Glomerular endothelial cell (primary cell): ENCODE results near the gene GMEB2. TPM values are rescaled to one million over a fixed set of nuclear protein-coding genes. Genes with fewer than 3 reads are reported as not detected.
"Not testable (repeated sequence)": the region's sequence is repeated elsewhere in the genome, so short reads cannot be mapped to it uniquely, and the experiment has no call there.

Experiments
- DNase-seq: peaks from one replicate; pipeline ENCODE4 v3.0.0-alpha.2; 2011; ENCODE audit warnings: low read depth, low spot score; ENCODE audit errors: extremely low read depth
- total RNA-seq: library from RNA; depleted of rRNA; stranded (reverse); fragments of >200 nt; gene quantifications from 2 replicates; pipeline ENCODE4 v1.2.3, GENCODE V29; 2015

GMEB2 gene, protein sequence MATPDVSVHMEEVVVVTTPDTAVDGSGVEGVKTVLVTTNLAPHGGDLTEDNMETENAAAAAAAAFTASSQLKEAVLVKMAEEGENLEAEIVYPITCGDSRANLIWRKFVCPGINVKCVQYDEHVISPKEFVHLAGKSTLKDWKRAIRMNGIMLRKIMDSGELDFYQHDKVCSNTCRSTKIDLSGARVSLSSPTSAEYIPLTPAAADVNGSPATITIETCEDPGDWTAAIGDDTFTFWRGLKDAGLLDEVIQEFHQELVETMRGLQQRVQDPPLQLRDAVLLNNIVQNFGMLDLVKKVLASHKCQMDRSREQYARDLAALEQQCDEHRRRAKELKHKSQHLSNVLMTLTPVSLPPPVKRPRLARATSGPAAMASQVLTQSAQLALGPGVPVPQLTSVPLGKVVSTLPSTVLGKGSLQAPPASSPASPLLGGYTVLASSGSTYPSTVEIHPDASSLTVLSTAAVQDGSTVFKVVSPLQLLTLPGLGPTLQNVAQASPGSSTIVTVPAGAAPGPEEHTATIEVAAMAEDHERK
- total RNA-seq = 8.5 and 12.0 TPM in 2 replicates

DNA sequence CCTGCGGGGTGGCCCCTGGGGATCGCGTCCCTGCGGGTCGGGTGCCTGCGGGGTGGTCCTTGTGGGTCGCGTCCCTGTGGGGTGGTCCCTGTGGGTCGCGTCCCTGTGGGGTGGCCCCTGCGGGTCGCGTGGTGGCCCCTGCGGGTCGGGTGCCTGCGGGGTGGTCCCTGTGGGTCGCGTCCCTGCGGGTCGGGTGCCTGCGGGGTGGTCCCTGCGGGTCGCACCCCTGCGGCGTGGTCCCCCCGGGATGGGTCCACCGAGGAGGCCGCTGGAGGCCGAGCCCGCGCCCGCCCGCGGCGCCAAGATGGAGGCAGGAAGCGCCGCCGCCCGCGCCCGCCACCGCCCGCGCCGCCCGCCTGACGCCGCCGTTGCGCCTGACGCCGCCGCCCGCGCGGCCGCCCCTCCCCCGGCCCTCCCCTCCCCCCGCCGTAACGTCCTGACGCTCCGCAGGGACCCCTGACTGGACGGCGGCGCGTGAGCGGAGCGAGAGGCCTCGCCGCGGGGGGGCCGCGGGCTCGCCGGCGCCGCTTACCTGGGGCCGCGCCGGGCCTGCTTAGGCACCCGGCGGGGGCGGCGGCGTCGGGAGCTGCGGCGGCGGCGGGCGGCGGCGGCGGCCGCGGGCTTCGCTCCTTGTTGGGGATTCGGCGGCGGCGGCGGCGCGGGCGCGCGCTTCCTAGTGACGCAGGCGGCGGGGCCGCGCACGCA lies at the start of gene GMEB2:
TSS of gene GMEB2 (minus strand) at position 678 of the 705 bp plus-strand sequence. CDS start 7,704 bp downstream, outside the sequence.
- DNase-seq = no peak

DNA sequence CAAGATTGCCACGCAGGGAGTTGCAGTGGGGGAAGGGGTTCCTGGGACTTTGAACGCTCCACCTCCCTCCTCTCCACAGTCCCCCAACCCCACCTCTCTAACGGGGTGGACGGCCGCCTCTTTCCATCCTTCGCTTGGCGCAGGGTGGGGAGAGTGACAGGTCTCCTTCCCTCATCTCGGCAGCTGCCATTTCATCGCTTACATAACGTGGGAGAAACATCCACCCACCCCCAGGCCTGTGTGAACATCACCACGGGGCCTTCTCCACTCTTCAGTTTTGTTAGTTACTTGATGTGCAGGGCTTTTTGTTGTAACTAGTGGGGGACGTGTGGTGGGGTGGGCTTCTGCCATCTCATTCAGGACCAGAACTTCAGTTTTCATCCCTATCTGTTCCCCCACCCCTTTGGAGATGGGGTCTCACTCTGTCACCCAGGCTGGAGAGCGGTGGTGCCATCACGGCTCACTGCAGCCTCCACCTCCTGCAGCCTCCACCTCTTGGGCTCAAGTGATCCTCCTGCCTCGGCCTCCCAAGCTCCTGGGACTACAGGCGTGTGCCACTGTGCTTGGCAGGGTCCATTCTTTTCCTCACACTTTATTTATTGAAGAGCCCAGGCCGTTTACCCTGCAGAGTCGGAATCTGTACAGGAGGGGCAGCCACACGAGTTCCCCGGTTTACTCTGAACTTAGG lies 48.9 kb upstream of the GMEB2 start:
- DNase-seq = no peak

DNA sequence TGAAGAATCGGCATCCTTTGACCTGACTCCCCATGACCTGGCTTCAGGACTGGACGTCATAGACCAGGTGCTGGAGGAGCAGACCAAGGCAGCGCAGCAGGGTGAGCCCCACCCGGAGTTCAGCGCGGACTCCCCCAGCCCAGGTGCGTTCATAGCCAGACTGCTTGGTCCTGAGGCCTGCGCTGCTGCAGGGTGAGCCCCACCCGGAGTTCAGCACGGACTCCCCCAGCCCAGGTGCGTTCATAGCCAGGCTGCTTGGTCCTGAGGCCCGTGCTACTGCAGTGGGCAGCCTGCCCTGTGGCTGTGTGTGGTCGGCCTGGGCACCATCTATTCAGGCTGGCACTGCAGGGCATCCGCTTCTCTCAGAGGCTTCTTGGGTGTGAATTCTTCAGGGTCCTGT lies 47.0 kb upstream of the GMEB2 start:
- no peak for DNase-seq

DNA sequence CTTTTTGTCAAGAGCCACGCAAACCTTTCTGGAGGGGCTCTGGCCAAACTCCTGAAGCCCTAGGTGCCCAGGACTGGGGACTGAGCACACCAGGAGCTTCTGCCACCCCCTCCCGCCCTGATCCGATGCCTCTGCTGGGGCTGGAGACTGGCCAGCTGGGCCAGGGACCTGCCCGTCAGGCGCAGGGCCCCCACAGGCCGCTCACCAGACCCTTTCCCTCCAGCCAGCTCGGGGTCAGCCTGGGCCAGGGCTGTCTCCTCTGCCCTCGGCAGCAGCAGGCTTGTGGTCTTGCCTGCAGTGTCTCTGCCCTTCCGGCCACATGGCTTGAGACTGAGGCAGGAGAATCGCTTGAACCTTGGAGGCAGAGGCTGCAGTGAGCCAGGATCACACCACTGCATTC lies 45.8 kb upstream of the GMEB2 start:
- no peak for DNase-seq

DNA sequence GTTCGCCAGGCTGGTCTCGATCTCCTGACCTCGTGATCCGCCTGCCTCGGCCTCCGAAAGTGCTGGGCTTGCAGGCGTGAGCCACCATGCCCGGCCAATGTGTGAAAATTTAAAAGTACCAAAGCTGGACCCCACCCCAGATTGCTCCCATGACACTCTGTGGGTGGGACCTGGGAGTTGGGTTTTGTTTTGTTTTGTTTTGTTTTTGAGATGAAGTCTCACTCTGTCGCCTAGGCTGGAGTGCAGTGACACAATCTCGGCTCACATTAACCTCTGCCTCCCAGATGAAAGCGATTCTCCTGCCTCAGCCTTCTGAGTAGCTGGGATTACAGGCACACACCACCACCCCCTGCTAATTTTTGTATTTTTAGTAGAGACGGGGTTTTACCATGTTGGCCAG lies 44.8 kb upstream of the GMEB2 start:
- not testable (repeated sequence) for DNase-seq

DNA sequence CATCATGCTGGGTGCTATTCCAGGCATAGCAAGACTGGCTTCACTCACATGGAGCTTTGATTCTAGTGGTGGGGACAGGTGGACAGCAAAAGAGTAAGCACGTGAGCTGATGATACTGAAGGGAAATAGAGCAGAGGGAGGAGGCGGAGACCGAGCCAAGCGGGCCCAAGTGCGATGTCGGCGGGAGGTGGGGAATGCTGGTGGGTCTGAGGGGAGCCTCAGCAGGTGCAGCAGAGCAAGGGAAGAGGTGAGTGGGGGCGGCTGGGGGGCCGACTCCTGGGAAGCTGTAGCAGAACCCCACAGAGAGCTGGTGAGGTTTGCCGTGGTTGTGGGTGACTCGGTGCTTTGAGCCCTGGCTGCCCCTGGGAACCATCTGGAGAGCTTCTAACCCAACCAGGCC lies 41.5 kb upstream of the GMEB2 start:
- DNase-seq = no peak

DNA sequence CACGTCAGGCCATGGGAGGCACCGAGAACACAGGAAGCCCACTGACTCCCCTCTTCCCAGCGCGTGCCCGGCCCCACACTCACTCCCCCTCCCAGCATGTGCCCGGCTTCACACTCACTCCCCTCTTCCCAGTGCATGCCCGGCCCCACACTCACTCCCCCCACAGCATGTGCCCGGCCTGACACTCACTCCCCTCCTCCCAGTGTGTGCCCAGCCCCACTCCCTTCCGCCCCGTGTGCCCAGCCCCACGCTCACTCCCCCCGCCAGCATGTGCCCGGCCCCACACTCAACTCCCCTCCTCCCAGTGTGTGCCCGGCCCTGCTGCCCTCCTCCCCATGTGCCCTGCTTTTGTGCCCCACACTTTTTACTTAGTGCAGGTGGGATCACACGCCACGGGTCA lies 41.0 kb upstream of the GMEB2 start:
- DNase-seq = no peak

DNA sequence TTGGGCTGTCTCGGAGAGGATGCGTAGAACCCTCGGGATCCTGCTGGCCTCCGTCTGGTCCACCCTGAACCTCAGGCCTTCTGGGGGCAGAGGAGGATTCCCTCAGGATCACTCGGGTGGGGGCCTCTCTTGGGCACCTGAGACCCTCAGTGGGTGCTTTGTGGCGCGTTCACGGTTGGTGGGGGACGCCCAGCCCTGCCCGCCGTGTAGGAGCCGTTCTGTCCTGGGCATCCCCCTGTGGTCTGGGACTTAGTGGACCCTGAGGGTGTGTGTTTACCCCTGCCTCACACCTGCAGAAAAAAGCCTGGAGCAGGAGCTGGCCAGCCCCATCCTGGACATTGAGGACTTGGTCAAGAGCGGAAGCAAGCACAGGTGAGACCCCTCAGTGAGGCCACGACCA lies 38.8 kb upstream of the GMEB2 start:
- no peak for DNase-seq

DNA sequence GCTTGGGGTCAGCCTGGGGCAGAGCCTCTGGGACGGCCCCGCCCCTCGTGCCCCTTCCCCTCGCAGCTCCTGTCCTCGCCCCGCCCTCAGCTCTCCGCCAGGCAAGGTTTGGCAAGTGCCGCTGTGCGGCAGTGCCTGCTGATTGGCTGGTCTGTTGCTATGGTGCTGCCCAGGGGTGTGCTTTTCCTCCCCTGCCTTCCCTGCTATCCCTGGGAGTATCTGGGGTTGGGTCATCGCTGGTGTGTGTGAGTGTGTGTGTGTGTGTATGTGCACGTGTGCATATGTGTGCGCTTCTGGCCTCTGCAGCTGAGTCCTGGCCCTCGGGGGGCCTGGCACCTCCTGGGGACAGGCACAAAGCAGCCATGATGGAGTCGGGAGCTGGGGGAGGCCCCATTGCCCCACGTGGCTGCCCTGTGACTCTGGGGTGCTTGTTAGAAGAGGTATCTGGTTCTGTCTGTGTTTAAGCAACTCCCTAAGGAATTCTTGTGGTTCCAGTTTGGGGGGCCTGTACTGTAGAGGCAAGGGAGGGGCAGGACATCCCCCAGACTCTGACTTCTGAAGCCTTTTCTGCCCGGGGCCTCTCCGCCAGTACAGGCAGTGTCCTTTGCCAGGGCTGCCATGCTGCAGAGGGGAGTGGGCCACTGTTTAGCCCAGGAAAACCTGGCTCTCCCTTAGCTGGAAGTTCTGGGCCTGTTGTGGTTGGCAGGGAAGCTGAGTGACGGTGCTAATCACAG lies 38.1 kb upstream of the GMEB2 start:
- no peak for DNase-seq

DNA sequence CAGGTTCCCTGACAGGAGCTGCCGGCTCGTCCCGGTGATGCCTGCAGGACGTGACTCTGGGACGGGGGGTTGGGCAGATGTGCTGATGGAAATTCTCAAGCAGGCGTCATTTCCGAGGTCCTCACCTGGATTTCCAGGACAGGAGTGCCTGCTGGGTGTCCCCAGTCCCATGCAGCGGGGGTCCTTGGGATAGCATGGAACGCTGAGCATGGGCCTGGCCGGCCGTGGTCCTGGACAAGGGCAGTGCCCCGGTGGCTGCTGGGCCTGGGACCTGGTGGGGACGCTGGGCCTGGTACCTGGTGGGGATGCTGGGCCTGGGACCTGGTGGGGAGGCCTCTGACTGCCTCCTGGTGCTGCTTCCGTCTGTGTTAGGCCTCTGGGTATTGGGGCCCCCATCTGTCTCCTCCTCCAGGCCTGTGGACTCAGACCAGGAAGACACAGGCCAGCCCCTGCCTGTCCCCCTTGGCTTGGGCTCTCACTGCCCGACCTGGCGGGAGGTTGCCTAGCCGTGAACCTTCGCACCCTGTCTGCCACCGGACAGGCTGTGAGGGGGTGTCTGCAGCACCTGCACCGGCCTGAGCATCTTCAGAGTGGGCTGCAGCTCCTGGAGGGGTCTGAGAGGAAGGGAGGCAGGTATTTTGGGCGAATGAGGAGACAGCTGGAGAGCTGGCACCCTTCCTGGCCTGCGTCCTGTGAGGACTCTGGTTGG lies 37.4 kb upstream of the GMEB2 start:
- no peak for DNase-seq

DNA sequence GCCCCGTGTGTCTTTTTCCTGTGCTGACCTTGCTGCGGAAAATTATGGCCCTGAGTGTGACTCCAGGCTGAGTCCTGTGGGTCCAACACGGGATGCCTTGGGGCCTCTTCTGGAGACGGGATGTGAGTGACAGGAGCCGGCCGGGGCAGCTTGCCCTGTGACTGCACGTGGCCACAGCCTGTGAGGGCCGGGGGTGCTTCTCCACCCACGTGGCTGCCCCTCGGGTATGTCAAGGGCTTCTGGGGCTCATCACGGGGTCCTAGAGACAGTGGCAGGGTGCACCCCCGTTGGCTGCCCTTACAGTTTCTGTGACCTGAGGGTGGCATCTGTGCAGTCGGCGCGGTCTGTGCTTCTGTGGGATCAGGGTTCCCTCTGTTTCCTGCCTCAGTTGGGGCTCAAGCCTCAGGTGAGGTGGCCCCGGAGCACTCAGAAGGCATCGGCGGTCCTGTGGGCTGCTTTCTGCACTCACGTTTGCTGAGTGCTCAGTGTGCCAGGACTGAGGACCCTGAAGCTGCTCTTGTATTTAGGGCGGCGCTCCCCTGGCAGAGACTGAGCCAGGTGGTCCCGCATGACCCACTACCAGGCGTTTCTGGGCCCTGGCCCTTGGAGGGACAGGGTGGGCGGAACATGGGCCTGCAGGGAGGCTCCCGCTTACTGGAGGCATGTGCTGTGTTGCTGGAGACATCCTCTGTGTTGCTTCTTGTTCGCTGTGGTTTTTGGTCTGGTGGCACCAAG lies 36.6 kb upstream of the GMEB2 start:
- no peak for DNase-seq

DNA sequence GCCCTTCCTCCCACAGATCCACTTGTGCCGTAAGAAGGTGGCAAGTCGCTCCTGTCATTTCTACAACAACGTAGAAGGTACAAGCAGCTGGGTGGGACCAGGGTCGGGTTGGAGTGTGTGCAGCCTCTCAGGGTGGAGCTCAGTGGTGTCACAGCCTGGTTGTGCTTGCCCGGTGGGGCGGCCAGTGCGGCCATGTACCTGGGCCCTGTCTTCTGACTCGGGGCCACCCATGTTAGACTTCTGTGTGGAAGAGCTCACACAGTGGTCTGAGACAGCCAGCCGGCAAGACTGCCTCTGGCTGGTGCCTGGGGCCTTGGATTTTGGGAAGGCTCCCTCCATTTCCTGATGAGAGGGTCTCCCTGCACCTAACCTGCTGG lies 35.9 kb upstream of the GMEB2 start:
- no peak for DNase-seq

DNA sequence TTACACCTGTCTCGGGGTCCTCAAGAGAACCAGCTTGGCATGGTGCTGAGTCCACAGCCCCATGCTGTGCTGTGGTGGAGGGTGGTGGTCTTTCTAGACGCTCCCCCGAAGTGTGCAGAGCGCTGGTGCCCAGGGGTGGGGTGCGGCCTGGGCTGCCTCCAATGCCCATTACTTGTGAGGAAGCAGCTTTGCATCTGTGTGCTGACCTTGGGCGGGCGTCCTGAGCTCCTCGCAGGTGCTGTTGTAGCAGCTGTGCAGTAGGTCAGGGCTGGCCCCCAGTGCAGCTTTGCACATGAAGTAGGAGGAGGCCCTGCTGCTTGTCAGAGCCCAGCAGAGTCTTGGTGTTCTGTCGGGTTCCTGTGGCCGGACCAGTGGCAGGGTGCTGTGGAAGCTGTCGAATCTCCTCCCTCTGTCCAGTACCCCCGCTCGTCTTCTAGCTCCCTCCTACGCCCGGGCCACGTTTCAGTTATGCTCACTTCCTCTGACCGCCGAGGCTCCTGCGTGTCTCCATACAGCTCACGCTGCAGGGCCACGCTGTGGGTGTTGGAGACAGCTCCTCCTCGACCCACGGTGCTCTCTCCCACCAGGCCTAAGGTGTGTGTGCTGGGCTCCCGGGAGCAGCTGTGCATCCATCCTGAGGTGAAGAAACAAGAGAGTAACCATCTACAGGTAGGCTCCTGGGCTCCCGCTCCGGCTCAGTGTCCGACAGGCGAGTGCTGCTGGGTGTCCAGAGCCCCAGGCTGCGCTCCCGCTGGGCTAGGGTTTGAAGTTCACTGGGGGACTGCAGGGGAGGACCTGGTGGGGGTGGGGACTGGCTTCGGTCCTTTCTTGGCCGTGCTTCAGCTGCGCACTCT lies 35.3 kb upstream of the GMEB2 start:
- no peak for DNase-seq

DNA sequence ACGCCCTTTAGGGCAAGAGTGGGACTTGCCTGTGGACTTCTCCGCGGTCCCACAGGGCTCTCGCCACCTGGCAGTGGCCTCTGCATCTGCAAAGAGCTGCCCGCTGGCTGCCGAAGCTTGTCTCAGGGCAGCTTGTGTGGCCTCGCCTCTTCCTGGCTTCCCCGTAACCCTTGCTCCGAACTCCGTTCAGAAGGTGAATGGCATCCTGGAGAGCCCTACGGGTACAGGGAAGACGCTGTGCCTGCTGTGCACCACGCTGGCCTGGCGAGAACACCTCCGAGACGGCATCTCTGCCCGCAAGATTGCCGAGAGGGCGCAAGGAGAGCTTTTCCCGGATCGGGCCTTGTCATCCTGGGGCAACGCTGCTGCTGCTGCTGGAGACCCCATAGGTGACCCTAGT lies 34.2 kb upstream of the GMEB2 start:
- DNase-seq = no peak

DNA sequence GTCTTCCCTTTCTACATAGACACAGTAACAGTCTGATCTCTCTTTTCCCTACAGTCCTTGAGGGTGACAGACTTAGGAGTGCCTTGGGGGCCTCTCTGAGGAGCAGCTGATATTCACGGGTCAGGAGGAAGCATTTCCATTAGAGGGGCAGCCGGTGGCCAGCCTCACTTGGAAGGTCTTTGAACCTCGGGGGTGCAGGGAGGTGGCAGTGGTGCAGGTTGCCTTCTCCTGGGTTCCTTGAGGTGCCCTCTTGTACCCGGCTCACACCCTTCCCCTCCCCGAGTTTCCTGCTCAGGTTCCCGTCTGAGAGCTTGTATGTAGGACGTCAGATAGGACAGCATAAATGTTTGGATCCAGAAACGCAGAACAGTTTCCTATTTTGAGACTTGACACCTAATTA lies 33.7 kb upstream of the GMEB2 start:
- DNase-seq = no peak

DNA sequence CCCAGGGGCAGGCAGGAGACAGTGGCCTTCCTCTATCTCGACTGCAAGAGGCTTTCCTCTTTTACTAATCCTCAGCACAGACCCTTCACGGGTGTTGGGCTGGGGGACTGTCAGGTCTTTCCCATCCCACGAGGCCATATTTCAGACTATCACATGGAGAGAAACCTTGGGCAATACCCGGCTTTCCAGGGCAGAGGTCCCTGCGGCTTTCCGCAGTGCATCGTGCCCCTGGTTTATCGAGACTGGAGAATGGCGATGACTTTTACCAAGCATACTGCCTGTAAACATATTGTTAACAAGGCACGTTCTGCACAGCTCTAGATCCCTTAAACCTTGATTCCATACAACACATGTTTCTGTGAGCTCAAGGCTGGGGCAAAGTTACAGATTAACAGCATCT lies 33.3 kb upstream of the GMEB2 start:
- DNase-seq = not testable (repeated sequence)

DNA sequence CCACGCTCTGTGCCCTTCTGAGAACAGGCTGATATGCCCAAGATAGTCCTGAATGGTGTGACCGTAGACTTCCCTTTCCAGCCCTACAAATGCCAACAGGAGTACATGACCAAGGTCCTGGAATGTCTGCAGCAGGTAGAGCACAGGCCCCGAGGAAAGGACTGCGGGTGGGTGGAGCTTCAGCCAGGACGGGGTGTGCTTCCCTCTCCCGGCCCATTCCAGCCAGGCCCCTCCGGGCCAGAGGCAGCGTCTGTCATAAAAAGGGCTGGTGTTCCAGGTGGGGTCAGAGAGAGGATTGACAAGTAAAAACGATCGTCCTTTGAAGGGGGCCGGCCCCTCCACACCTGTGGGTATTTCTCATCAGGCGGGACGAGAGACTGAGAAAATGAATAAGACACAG lies 32.5 kb upstream of the GMEB2 start:
- no peak for DNase-seq

DNA sequence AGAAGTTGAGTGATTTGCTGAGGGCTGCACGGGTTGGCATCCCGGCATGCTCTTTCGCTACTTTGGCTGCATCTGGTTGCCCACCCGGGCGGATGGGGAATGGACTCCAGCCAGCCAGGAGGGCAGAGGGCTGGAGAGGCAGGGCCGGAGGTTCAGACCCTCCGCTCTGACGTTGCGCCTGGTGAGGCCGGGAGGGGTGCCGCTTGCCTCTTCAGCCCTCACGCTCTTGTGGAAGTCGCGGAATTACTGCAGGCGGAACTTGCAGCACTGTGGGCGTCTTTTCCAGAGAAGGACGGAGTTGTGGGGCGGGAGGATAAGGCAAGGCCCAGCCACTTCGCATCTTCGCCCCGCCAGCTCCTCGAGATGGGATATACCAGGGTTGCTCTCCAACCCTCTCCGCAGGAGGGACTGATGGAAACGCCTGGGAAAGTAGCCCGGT lies 31.9 kb upstream of the GMEB2 start:
- DNase-seq = no peak
